T-helper 17 cell (primary cell): Measurements from ENCODE around the gene TRIM64C. TPM values are rescaled to one million over a fixed set of nuclear protein-coding genes. Genes with fewer than 3 reads are reported as not detected.
"Not testable (repeated sequence)": the region's sequence is repeated elsewhere in the genome, so short reads cannot be mapped to it uniquely, and the experiment has no call there.

Experiments used
- ATAC-seq: fragments of 150-1000 bp; cut with Tn5 transposase; 2 replicates; pipeline ENCODE4 v1.10.0; 2021; ENCODE audit warnings: mild to moderate bottlenecking, moderate library complexity
- DNase-seq, 3 donors: peaks; one replicate each; pipeline versions ENCODE4 v3.0.0 to v3.0.0-alpha.2; 2020 to 2021
- H3K9me3 ChIP-seq: one replicate; pipeline ENCODE4 v1.7.0; 2013; ENCODE audit warnings: low read length, mild to moderate bottlenecking; ENCODE audit not compliant: control insufficient read depth, poor library complexity, severe bottlenecking
- H3K27ac Mint-ChIP-seq: one replicate; pipeline ENCODE4 v1.8.0; 2022; ENCODE audit warnings: mild to moderate bottlenecking, moderate library complexity, mixed read lengths
- H3K27me3 Mint-ChIP-seq: one replicate; pipeline ENCODE4 v1.8.0; 2022; ENCODE audit warnings: mixed read lengths
- H3K36me3 Mint-ChIP-seq: one replicate; pipeline ENCODE4 v1.8.0; 2022; ENCODE audit warnings: low read depth, mixed read lengths
- H3K4me1 Mint-ChIP-seq: one replicate; pipeline ENCODE4 v1.8.0; 2022; ENCODE audit warnings: mild to moderate bottlenecking, mixed read lengths
- H3K4me3 Mint-ChIP-seq: one replicate; pipeline ENCODE4 v1.8.0; 2022; ENCODE audit warnings: mild to moderate bottlenecking, moderate library complexity, mixed read lengths
- total RNA-seq, 4 donors: library from RNA in 2 of 4; stranded (reverse) in 2 of 4; gene quantifications; one replicate each; pipeline ENCODE4 v1.2.3 and lab custom pipeline; 2022 to 2026

The TRIM64C gene
- total RNA-seq (not detected), total RNA-seq (lab: John Stamatoyannopoulos, UW) (0 reads per million in 2 donors)

GRCh38 chr11:49059012-49059411 is at the start of gene TRIM64C:
TSS of gene TRIM64C (minus strand) at chr11:49059112. CDS start at chr11:49059112, 0 bp downstream.
- DNase-seq, ATAC-seq, H3K27me3 Mint-ChIP-seq, H3K9me3 ChIP-seq, H3K27ac Mint-ChIP-seq, H3K4me1 Mint-ChIP-seq, H3K4me3 Mint-ChIP-seq, H3K36me3 Mint-ChIP-seq: not testable (repeated sequence)

- not testable (repeated sequence) for H3K27ac Mint-ChIP-seq, H3K4me1 Mint-ChIP-seq, ATAC-seq, H3K27me3 Mint-ChIP-seq, H3K36me3 Mint-ChIP-seq, H3K4me3 Mint-ChIP-seq, DNase-seq, H3K9me3 ChIP-seq
Measured at GRCh38 chr11:49102356-49102755, 43.4 kb upstream of the TRIM64C start.

GRCh38 chr11:49069897-49070296 is 11.0 kb upstream of the TRIM64C start:
- not testable (repeated sequence) for DNase-seq, H3K27me3 Mint-ChIP-seq, H3K36me3 Mint-ChIP-seq, ATAC-seq, H3K27ac Mint-ChIP-seq, H3K4me3 Mint-ChIP-seq, H3K9me3 ChIP-seq, H3K4me1 Mint-ChIP-seq

GRCh38 chr11:49049821-49050220 is 9.1 kb downstream of the TRIM64C start:
- ATAC-seq, H3K4me3 Mint-ChIP-seq, H3K27ac Mint-ChIP-seq, H3K36me3 Mint-ChIP-seq, H3K27me3 Mint-ChIP-seq, H3K9me3 ChIP-seq, H3K4me1 Mint-ChIP-seq, DNase-seq: not testable (repeated sequence)

GRCh38 chr11:49048229-49048628 is 10.7 kb downstream of the TRIM64C start:
- H3K27me3 Mint-ChIP-seq, H3K9me3 ChIP-seq, DNase-seq, ATAC-seq, H3K4me3 Mint-ChIP-seq, H3K27ac Mint-ChIP-seq, H3K36me3 Mint-ChIP-seq, H3K4me1 Mint-ChIP-seq: not testable (repeated sequence)

- not testable (repeated sequence) for DNase-seq, H3K4me1 Mint-ChIP-seq, H3K27ac Mint-ChIP-seq, H3K27me3 Mint-ChIP-seq, H3K9me3 ChIP-seq, H3K36me3 Mint-ChIP-seq, ATAC-seq, H3K4me3 Mint-ChIP-seq
Measured at GRCh38 chr11:49028523-49028922, 30.4 kb downstream of the TRIM64C start, which contains the start of gene TRIM49B. TSS of gene TRIM49B (plus strand) at chr11:49028823. CDS start at chr11:49031600, 2,777 bp downstream.

Other genes with a start within 250 kb of the TRIM64C start
- gene TRIM51G, start 75.2 kb downstream of the TRIM64C start, total RNA-seq, result not detected
- gene TRIM49B, start 30.3 kb downstream of the TRIM64C start, total RNA-seq, result not detected
- gene FOLH1, start 149.5 kb upstream of the TRIM64C start, total RNA-seq, result not detected